ENCODE results near the gene CEP152.

Gene CEP152

DNA sequence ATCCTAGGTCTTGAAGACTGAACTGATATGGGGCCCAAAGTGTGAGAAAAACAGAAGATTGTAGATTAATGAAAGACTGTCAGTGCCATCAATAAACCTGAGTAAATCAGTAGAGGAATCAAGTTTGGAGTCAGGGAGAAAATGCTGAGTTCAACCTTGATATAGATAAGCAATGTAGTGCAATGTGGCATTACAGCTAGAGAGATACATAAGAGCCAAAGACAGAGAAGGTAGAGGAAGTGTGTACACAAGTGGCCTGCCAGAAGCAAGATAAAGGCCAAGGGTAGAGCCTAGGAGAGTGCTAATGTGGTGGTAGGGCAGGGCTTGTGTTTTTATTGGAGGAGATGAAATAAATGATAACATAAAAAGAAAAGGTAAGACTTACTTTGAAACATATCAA is 41.1 kb upstream of the CEP152 start:
- no peak for TF ChIP-seq CTCF (conservative IDR thresholded peaks at IDR 0.05; ENCODE audit: low read depth, low read length)
- no peak for DNase-seq (ENCODE audit: low read depth)
- H3K4me3 ChIP-seq (ENCODE audit: low read depth, low read length), result no peak overlapping the region

DNA sequence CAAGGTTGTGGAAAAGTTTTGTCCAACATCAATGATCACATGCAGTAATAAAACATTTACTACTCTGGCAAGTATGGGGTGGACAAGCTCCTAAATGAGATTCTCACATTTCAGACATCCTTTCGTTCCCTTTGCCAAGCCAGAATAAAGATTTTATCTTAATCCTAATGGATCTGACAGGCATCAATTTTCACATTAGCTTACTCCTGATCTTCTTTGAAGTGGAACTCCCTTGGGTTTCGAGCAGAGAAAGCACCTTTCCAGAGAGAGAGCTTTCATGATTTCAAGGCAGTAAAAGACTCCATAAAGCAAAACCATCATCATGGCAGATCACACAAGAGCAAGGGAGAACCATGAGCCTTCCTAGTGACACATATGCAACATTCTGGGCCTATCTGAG is 39.8 kb upstream of the CEP152 start:
- no peak for TF ChIP-seq CTCF (conservative IDR thresholded peaks at IDR 0.05; ENCODE audit: low read depth, low read length)
- no peak overlapping the region for H3K4me3 ChIP-seq (ENCODE audit: low read depth, low read length)
- DNase-seq (ENCODE audit: low read depth), result no peak

DNA sequence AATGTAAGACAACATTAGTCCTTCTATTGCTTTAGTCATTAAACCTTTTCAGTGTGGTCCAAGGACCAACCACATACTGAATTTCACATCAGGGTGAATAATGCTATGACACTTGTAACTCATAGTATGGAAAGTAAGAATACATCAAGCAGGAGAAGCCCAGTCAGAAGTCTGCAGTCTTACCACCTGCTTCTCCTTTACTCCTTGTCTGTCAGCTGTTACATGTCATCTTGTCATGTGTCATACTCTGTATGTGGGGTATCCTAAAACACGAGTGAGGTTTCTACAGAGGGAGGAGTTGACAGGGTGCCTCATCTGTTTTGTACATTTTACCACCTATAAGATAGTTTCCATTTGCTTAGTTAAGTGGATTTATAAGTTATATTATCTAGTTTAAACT is 34.3 kb upstream of the CEP152 start:
- TF ChIP-seq CTCF (conservative IDR thresholded peaks at IDR 0.05; ENCODE audit: low read depth, low read length), result no peak
- no peak overlapping the region for H3K4me3 ChIP-seq (ENCODE audit: low read depth, low read length)
- no peak for DNase-seq (ENCODE audit: low read depth)

- no peak overlapping the region for H3K4me3 ChIP-seq (ENCODE audit: low read depth, low read length)
- no peak for TF ChIP-seq CTCF (conservative IDR thresholded peaks at IDR 0.05; ENCODE audit: low read depth, low read length)
- no peak for DNase-seq (ENCODE audit: low read depth)
These were observed 31.6 kb upstream of the CEP152 start for GRCh38 chr15:48842501-48842900.

DNA sequence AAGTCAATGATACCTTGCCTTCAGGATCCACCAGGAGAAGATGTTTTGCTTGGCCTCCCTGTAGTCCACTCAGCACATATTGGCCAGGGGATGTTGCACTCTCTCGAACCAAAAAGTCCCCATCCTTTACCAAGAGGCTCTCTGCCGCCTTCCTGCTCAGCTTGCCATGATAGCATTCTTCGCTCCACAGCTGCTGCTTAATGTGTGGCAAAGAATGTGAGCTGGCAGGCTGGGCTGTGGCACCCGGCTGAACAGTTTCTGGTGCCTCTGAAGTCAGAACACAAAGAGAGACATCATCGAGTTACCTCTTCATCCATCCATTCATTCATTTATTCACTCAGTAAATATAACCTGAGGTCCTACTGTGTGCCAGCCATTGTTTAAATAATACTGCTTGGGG is 23.9 kb upstream of the CEP152 start:
- H3K4me3 ChIP-seq (ENCODE audit: low read depth, low read length), result no peak overlapping the region
- no peak for TF ChIP-seq CTCF (conservative IDR thresholded peaks at IDR 0.05; ENCODE audit: low read depth, low read length)
- DNase-seq (ENCODE audit: low read depth), result no peak

GRCh38 chr15:48833526-48834239 is 22.8 kb upstream of the CEP152 start:
- no peak for TF ChIP-seq CTCF (conservative IDR thresholded peaks at IDR 0.05; ENCODE audit: low read depth, low read length)
- DNase-seq (ENCODE audit: low read depth), result no peak
- no peak overlapping the region for H3K4me3 ChIP-seq (ENCODE audit: low read depth, low read length)

DNA sequence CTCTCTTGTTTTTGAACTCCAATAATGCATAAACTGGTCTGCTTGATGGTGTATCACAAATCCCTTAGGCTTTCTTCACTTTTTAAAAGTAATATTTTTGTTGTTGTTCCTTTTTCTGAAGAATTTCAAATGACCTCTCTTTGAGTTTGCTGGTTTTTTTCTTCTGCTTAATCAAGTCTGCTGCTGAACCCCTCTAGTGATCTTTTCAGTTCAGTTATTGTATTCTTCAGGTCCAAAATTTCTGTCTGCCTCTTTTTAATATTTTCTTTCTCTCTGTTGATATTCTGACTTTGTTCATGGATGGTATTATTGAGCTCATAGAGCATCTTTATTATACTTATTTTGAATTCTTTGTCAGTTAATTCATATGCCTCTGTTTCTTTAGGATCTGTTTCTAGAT is 21.8 kb upstream of the CEP152 start:
- no peak for TF ChIP-seq CTCF (conservative IDR thresholded peaks at IDR 0.05; ENCODE audit: low read depth, low read length)
- no peak overlapping the region for H3K4me3 ChIP-seq (ENCODE audit: low read depth, low read length)
- no peak for DNase-seq (ENCODE audit: low read depth)

Data from choroid plexus epithelial cell (primary cell).